Right renal cortex interstitium (tissue), 3 donors: Measurements from ENCODE around the gene CDH4. TPM values are rescaled to one million over a fixed set of nuclear protein-coding genes. Genes with fewer than 3 reads are reported as not detected.

Source experiments
- DNase-seq, 3 donors: peaks; one replicate each; pipeline ENCODE4 v3.0.0-alpha.2; 2013; ENCODE audit warnings: low read depth in 3 of 3, low spot score in 2 of 3
- polyA plus RNA-seq, 3 donors: library from polyadenylated mRNA; unstranded; fragments of 120-200 nt; gene quantifications; one replicate each; pipeline ENCODE4 v1.2.1, GENCODE V29; 2013; ENCODE audit not compliant: insufficient read length in 3 of 3

CDH4 gene
- polyA plus RNA-seq, 3 donors = 5.8 to 6.8 (median 5.9) TPM

DNA sequence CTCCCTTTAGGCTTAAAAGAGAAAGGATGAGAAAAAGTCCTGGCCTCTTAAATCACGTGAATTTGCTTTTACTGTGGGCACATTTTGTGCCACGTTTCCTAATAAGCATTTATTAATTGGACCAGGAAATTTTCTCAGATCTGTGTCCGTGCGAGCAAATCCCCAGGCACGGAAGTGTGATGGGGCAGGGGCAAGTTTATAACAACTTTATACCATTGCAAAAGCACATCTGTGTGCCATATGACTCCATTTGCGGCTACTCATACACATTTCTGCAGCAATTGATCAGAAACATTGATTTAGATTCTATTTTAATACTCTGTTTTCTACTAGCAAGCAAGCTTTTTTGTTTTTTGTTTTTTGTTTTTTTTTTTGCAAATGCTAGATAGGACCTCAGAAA, 440.4 kb downstream of the CDH4 start:
- DNase-seq = no peak

DNA sequence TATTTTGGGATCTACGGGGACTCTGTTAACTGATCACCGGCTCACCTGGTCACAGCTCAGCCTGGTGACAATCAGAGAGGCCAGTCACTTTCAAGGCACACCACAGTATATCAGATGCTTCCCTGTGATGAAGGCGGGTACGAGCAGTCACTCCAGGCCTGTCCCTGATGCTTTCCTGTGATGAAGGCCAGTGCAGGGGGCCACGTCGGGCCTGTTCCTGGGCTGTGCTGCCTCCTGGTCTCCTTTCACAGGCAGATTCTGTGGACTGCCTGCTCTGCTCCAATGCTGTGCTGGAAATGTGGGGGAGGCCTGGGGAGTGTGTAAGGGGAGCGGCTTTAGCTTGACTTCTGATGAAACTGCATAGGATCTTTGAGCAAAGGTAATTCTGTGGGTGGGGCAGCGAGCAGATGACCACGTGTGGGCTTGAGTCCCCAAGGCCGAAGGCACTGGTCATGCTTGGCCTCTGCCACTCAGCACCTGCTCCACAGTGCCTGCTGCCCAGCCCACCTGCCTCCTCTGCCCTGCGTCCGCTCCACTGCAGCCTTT, 441.1 kb downstream of the CDH4 start:
- DNase-seq = no peak

DNA sequence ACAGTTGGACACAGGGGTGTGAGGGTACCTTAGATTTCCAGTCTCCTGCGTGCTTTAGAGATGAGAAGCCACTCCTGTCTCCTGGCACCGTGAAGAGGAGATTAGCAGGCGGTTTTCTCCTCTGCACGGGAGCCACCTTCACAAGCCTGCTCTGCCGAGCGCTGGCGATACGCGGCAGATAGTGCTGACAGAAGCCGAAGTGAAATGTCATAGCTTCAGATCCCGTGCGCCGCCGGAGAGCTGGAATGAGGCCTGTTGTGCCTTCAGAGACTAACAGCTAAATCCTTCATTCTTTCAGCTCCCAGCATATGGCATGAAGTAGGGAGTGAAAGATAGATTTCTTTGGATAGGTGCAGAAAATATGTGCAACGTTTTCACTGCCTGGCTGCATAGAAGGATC, 442.6 kb downstream of the CDH4 start:
- no peak for DNase-seq

DNA sequence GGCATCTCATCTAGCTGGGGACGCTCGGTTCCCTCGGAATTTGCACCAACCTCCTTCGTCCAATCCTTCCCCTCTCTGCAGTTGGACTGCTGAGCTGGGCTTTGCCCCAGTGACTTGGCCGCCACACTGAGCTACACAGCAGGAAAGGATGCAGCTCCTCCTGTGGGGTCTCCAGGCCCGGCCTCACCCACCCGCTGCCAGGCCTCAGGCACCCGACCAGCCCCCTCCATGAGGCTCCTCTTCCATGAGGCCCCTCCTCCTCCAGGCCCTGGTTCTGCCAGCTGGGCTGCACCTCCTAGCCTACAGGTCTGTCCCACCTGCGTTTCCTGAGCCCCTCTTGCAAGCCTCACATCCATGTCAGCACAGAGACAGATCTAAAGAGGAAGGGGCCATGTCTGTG, 443.7 kb downstream of the CDH4 start:
- no peak for DNase-seq

DNA sequence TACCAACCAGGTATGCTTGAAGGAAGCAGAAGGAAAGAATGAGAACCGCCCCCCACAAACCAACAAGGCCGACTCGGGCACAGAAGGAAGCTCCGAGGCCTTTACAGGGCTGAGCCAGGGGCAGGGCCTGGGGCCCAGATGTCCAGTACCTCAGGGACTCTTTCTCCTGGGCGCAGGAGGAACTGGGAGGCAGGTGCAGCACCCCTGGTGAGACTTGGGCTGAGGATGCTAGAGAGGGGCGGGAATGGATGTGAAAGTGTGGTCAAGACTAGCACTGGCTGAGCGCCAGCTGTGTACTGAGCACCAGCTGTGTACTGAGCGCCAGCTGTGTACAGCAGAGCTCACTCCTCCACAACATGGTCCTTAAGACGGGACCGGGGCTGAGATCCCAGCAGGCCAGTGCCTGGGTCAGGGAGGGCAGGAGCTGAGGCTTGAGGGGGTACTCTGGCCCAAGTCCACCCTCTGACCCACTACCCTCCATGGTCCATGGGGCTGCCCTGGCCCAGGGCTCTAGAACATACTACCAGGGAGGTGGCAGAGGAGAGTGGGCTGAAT, 444.2 kb downstream of the CDH4 start:
- DNase-seq = no peak

DNA sequence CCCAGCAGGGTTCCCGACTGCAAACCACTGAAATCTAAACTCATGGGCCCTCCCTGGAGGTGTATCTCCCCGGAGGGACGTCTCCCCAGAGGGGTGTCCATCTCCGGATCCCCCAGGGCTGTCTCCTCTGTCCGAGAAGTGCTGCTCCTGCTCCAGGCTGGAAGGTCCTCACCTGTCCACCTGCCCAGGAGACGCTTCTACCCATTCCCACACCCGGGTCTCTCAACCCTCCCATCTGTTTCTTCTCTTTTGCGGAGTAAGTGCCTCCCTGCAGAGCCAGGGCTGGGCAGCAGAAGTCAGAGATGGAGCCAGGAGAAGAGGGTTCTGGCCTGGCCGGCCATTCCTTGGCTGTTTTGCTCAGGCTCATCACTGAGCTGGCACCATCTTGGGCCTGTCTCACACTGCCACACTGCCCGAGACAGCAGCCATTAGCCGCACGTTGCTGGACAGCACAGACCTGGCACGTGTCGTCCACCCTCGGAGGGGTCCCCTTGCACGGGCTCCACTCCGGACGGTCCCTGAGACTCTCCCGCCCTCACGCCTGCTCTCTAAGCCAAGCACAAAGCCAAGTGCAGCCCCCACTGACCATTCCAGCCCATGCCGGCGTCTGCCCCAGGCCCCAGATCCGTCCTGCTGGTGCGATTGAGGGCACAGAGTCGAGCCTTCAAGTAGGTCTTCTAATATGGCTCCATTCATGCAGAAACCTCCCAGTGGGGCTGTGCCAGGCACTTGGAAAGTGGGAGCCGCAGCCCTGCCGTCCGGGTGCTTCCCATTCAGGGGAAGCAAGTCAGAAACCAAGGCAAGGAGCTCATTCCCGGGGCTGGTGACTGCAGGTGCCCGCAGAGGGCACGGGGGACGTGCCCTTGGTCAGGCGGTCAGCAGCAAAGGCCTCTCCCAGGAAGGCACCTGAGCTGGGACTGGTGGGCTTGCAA, 445.9 kb downstream of the CDH4 start:
- DNase-seq = no peak

DNA sequence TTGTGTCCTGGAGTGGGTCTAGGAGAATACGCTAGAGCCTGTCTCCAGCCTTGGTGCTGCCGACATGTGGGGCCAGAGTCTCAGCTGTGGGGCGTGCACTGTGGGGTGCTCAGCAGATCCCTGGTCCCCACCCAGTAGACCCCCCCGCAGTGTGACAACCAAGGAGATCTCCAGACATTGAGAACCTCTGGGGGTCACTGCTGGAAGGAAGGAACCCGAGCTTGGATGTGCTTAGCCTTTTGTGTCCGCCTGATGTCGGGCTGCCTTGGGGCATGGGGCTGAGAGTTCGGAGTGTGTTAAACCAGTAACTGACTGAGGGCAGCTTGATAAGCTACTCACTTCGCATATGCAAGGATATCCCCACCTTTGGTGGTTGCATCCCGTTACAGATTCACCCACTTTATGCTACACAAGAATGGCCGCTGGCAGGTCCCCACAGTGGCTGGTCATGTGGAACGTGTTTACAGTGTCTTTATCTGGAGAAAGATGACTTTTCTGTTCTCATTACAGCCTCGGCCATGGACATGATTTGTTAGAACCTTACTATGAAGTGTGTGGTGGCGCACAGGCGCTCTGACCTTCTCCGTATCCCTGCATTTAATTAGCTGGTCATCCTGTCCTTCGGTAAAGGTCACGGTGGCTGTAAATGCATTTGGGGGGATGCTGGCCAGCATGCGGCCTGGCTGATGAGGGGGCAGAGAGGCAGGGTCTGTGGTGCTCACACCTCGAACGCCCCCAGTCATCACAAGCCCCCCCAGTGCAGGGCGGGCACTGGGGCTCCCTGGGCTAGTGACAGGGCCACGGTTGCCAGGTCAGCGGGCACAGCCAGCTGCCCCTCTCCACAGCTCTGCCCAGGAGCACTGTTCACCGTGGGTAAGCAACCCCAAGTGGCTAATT, 446.8 kb downstream of the CDH4 start:
- DNase-seq = no peak

DNA sequence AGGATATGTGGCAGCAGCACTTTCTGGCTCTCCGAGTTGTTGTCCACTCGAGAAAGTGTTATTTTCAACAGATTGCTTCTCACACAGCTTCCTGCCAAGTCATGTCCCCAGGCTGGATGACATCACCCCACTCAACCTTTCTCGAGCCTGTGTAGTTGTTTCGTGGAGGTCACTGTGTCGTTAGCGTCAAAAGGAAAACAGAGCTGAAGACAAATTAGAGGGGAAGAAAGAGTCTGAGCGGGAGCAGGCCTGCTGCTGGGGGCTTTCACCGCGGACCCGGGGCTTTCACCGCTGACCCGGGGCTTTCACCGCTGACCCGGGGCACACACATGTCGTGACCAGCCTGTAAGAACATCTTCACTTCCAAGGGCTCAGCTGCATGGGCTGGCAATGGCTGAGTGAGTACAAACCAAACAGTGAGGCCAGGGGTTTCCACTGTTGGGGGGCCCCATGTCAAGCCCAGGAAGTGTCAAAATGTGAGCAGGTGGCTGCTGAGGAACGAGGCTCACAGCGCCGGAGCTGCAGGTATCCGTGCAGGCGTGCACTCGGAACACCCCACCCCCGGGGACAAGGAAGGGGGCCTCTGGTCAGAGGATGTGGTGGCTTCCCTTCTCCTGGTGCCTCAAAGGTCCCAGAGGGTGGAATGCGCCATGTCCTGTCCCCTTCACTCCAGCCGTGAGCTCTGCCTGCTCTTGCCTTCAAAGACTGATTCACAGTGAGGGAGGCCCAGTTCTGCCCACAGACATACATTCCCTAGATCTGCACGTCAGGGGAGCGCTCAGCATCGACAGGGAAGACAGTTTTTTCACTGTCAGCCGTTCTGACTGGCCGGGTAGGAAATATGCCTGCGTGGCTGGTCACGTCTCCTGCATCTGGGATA, 447.7 kb downstream of the CDH4 start:
- no peak for DNase-seq

DNA sequence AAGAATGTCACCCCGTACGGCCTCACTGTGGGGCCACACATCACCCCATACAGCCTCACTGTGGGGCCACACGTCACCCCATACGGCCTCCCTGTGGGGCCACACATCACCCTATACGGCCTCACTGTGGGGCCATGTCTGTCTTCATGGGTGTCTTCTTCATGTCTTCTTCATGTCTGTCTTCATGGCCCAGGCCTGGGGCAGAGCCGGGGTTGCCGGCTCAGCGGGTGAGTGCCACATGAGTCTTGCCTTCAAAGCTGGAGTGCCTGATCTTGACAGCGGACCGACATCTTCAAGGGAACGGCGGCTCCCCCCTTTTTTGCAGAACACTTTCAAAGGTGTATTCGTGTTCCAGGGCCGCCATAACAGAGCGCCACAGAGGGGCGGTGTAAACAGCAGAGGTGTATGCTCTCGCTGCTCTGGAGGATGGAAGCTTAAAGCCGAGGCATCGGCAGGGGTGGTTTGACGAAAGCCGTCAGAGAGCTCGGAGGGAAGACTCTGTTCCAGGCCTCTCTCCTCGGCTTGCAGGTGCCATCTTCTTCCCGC, 448.6 kb downstream of the CDH4 start:
- no peak for DNase-seq

DNA sequence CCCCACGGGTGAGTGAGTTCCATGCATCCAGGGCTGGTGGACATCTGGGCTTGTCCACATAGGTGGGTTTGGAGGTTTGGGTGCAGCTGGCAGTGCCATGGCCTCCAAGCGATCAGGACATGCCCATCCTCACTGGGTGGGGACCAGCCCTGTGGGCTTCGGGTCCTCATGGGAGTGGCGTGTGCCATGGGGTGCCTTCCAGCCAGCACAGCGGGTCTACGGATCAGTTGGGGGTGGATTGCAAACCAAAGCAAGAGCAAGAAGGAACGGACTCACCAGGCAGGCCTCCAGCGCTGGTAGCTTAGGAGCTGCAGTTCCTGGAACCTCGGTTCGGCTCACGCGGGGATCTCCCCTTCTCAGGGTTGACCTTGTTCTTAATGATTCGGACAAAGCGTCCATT, 449.3 kb downstream of the CDH4 start:
- DNase-seq = no peak

DNA sequence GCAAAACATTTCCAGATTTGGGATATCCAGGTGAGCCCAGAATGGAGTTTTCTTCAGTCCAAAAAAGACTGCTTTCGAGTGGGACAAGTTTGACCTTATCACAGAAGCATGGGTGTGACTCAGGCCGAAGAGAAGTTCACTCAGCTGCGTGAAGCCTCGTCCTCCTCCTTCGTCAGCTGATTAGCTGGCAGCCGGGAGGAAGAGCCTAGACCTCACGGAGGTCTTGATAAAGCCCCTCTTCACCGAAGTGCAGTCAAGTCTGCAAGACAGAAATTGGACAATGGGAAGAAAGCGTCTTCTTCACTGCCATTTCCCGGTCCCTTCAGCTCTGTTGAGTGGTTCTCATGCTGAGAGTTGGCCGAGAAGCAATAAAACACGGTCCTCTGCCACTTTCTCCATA, 449.7 kb downstream of the CDH4 start:
- DNase-seq = no peak

DNA sequence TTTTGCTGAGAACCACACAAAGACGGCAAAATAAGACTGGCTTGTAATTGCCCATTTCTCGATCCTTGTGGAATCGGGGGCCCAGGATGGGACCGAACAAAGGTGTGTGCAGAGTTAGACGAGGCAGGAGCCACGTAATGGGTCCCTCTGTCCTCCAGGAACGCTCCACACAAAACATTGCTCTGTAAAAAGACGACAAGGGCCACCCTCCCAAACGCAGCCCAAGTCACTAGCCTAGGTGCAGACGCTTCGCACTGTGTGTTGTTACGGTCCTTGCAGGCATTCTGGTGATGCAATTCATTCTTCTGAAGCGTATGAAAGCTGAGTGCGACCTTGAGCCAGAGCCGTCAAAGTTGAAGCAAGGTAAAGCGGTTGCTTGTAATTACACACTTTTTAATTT, 450.2 kb downstream of the CDH4 start:
- no peak for DNase-seq

DNA sequence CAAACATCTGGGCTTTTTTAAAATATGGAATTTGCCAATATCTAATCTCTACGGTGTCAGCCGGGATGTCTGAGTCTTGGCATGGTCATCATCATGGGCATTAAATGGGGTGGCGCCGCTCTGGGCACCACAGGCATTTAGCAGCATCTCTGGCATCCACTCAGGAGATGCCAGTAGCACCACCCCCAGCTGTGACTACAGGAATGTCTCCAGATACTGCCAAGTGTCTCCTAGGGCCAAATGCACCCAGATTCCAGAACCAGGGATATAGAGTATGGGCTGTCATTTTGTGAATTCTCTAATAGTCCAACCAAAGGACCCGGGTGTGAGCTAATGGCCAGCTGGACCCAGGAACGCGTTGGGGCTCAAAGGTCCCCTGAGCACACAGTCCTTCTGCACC, 452.6 kb downstream of the CDH4 start:
- no peak for DNase-seq

DNA sequence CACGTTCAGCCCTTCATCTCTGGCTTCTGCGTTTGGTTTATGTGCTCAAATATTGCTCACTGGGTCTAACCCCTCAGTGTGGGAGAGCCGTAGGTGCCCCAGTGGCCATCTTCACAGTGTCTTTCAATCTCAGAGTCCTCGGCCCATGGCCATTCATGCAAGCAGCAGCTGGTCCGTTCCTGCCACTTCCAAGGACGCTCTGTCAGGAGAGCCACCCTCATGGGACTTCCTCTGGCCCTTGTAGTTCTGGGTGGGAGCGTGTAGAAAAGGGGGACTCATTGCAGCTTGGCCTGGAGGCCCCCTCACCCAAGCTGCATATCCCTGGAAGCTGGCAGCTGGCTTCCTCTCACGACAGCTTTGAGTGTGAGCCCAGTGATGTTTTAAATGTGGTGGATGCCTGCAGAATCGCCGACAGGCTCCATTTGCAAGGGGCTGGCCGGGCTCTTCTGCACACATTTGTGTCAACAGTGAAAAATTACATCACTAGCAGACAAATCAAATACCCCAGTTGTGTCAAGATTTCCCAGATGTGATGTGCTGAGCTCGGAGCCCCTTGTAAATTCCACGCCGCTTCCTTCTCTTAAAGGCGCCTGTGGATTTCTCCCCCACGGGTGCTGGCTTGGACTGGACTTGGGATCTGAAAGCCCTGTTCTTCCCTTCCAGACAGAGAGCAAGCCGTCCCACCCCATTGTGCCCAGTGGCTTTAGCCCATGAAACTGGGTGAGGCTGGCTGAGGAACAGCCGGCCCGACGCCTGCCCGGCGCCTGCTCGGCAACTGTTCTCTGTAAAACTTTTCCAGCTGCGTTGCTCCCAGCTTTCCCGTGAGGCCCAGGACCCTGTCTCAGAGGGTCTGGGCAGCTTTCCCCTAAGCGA, 453.6 kb downstream of the CDH4 start:
- no peak for DNase-seq

DNA sequence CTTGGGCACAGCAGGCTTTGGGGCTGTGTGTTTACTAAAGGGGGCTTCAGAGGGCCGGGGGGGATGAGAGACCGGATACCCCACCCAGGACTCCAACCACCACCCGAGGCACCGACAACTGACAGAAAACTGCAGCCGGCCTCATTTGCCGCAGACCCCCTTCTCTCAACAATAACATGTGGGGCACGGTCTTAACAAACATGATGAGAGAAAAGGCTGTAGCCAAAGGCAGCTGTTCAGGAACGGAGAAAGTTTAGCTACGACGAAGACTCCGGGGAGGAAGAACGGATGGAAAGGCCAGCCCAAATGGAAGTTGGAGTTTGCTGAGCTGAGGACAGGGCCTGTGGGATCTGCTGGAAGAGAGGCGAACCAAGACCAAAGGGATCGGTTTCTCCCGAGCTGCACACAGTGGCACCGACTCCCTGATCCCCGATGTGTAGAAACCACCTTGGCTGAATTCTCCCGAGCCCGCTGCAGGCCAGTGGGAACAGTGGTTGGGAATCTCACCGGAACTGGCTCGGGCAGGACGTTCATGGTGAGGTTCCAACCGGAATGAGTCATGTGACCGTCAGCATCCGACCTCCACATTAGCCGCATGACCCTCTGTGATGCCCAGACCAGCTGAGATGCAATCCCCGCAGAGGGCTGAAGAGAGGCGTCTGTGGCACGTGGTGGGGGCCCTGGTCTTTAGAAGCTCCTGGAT, 454.3 kb downstream of the CDH4 start:
- no peak for DNase-seq

DNA sequence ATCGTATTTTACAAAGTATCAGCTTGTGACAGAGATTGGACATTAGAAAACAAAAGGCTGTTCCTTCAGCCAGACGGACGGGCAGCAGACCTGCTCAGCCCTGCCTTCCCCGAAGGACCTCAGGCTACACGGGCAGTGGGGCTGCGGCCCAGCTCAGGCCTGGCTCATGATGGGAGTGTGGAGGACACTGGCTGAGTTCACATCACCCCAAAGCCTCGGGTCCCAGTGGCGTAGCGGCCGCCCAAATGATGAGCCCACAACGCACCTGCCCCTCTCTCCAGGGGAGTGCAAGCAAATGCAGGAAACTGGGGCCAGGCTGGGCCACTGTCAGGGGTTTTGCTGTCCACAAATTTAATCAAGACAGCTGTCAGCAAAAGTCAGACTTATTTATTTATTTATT, 456.8 kb downstream of the CDH4 start:
- no peak for DNase-seq

DNA sequence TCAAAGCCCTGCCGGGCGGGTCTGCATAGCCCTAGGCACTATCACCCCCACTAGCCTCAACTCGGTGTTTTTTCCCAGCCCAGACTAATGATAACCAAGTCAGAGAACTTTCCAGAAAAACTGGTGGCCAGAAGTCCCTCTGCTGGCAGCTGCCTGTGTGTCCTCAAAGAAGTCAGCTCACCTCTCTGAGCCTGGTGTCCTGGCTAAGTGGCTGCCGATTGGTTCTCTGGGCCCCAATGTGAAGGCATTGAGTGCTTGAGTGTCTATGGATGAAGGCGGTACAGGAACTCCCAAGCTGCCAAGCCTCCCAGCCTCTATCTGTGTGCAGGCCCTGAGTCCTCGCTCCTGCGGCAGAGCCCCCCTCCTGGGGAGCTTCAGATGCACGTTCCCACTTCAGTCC, 458.0 kb downstream of the CDH4 start:
- no peak for DNase-seq

DNA sequence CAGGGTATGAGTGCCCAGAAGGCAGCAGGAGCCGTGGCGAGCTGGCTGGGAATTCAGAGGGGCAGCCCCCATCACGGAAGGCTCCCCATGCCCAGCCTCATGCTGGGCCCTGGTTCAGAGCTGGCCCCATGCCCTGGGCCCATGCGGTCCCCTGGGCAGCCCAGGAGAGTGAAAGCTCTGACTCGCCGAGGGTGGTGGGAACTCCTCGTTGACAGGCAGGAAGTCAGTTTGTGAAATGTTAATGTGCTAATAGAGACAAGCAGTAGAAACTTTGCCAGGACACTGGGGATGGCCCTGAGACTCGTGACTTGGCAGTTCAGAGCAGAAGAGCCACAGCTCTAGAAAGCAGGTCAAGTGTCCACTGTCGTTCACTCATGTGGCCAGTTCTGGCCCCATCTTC, 460.6 kb downstream of the CDH4 start:
- DNase-seq = no peak
